ENCODE data around the gene KCNJ12.
"Not testable (repeated sequence)": the region's sequence is repeated elsewhere in the genome, so short reads cannot be mapped to it uniquely, and the experiment has no call there.

DNA sequence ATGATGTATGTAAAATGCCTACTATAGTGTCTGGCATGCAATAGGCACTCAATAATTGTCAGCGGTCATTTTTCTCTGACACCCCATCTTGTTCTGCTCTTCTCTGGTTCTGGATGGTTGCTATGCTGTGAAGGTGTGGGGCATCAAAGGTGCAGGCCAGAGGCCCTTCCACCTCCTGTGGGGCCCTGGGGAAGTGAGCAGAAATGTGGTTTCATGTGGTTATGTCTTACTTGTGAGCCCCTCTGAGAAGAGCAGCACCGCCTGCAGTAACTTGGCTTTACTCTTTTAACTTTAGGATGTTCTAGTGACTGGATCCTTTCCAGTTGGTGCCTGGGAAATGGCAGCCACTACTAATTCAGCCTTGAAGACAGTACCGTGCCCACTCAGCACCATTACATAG is 32.1 kb downstream of the KCNJ12 start:
- TF ChIP-seq, protein P1, sequence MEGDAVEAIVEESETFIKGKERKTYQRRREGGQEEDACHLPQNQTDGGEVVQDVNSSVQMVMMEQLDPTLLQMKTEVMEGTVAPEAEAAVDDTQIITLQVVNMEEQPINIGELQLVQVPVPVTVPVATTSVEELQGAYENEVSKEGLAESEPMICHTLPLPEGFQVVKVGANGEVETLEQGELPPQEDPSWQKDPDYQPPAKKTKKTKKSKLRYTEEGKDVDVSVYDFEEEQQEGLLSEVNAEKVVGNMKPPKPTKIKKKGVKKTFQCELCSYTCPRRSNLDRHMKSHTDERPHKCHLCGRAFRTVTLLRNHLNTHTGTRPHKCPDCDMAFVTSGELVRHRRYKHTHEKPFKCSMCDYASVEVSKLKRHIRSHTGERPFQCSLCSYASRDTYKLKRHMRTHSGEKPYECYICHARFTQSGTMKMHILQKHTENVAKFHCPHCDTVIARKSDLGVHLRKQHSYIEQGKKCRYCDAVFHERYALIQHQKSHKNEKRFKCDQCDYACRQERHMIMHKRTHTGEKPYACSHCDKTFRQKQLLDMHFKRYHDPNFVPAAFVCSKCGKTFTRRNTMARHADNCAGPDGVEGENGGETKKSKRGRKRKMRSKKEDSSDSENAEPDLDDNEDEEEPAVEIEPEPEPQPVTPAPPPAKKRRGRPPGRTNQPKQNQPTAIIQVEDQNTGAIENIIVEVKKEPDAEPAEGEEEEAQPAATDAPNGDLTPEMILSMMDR (IDR thresholded peaks at IDR 0.05): not testable (repeated sequence)
- not testable (repeated sequence) for TF ChIP-seq POLR2A (IDR thresholded peaks at IDR 0.05)
